Measurements from ENCODE around the gene USP31. TPM values are rescaled to one million over a fixed set of nuclear protein-coding genes. Genes with fewer than 3 reads are reported as not detected.
"Not testable (repeated sequence)": the region's sequence is repeated elsewhere in the genome, so short reads cannot be mapped to it uniquely, and the experiment has no call there.

USP31 gene
- total RNA-seq, 2 donors from 2014 or later = 4.1 to 6.1 TPM

DNA sequence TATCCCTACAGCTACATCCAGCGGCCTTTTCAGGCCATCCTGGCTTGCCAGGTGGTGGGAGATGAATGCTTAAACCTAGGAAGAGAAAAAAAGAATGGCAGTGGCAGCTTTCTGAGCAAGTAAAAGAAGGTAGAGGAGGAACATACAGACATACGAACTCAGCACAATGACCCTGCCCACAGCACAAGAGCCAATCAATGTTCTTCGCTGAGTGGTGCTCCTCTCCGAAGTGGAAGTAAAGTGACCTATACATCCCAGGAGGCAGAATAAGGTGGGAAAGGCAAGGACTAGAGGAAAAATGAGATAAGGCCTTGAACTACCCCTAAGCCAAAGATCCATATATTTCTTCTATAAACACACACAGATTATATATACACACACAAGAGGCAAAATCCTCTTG lies 28.7 kb downstream of the USP31 start:
- ATAC-seq (replicated peaks in 1 of 2) = no peak
- no peak for DNase-seq
- Mint-ChIP-seq H3K27ac (no peak overlapping the region), H3K9me3 (no peaks in the 10 kb centered on the region), H3K27me3 (ENCODE audit: low read depth) (no peaks in the 10 kb centered on the region), H3K4me1 (ENCODE audit: low read depth) (peaks cover 21% of the 10 kb centered on the region), H3K36me3 (ENCODE audit: insufficient read depth in 2 of 2) (no peaks in the 10 kb centered on the region), H3K4me3 (no peak overlapping the region)

DNA sequence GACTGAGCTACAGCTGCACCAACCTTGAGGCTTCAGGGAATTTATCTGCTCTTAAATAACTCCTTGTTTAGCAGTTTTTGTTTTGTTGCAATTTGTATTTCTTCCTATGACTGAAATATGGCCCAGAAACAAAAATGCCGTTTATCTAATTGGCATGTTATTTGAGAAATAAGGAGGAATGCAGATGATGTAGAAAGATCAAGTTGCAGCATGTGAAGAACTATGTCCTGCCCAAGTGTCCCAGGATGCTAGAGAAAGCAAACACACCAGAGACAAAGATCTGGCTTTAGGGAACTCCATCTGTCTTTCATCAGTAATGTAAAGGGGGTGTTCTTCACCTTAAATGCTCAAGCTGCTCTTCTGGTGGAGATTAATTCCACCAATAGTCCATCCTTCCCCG lies 29.7 kb downstream of the USP31 start:
- no peak overlapping the region for H3K27ac Mint-ChIP-seq
- no peak overlapping the region for H3K4me3 Mint-ChIP-seq
- no peaks in the 10 kb centered on the region for H3K27me3 Mint-ChIP-seq (ENCODE audit: low read depth)
- DNase-seq (no peak), ATAC-seq (replicated peaks in 1 of 2) (no peak)
- no peaks in the 10 kb centered on the region for H3K36me3 Mint-ChIP-seq (ENCODE audit: insufficient read depth in 2 of 2)
- no peaks in the 10 kb centered on the region for H3K9me3 Mint-ChIP-seq
- peaks cover 21% of the 10 kb centered on the region for H3K4me1 Mint-ChIP-seq (ENCODE audit: low read depth)

DNA sequence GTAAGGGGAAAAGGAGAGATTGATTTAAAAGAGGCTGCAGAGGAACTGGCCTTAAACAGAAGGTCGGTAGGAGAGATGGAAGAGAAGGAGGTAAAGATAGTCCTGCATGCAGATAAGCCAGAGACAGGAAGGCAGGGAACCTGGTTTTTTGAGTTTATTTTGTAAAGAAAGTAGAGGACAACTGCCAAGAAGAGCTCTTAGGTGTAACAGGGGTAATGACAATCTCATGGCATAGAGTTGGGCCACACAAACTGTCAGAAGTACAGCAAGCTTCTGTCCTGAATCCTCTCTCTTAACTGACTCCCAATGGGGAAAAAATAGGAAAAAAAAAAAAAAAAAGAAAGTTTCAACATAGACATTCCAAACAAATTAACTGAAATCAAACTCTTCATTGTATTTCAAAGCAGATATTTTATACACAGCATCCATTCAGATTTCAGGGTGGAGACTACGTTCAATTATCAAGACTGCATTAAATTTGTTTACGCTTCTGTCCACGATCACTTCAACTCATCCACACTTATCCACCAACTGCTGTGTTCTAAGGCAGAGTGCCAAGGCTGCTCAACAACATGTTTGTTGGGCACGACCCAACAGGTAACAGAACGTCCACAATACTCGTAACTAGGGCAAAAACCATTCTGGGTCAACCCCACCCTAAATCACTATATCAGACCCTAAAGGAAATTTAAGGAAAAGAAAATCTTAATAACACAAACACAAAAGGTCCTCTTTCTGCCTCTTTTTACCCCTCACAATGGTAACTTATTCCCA lies 34.9 kb downstream of the USP31 start:
- ATAC-seq (replicated peaks in 1 of 2) = no peak
- no peak overlapping the region for H3K4me3 Mint-ChIP-seq
- DNase-seq = no peak
- H3K36me3 Mint-ChIP-seq (ENCODE audit: insufficient read depth in 2 of 2) = no peaks in the 10 kb centered on the region
- H3K9me3 Mint-ChIP-seq = no peaks in the 10 kb centered on the region
- no peak overlapping the region for H3K27ac Mint-ChIP-seq
- H3K4me1 Mint-ChIP-seq (ENCODE audit: low read depth) = no peaks in the 10 kb centered on the region
- no peaks in the 10 kb centered on the region for H3K27me3 Mint-ChIP-seq (ENCODE audit: low read depth)

- DNase-seq (no peak), ATAC-seq (replicated peaks in 1 of 2) (no peak)
- H3K27ac Mint-ChIP-seq = no peak overlapping the region
- no peaks in the 10 kb centered on the region for H3K27me3 Mint-ChIP-seq (ENCODE audit: low read depth)
- no peaks in the 10 kb centered on the region for H3K9me3 Mint-ChIP-seq
- no peaks in the 10 kb centered on the region for H3K4me1 Mint-ChIP-seq (ENCODE audit: low read depth)
- H3K4me3 Mint-ChIP-seq = no peak overlapping the region
- H3K36me3 Mint-ChIP-seq (ENCODE audit: insufficient read depth in 2 of 2) = no peaks in the 10 kb centered on the region
These were observed 36.1 kb downstream of the USP31 start for GRCh38 chr16:23113185-23113584.

- no peak overlapping the region for H3K27ac Mint-ChIP-seq
- no peak overlapping the region for H3K4me3 Mint-ChIP-seq
- DNase-seq = no peak
- no peaks in the 10 kb centered on the region for H3K4me1 Mint-ChIP-seq (ENCODE audit: low read depth)
- no peaks in the 10 kb centered on the region for H3K27me3 Mint-ChIP-seq (ENCODE audit: low read depth)
- ATAC-seq (replicated peaks in 1 of 2) = no peak
- no peaks in the 10 kb centered on the region for H3K9me3 Mint-ChIP-seq
- peaks cover 0 to 5% of the 10 kb centered on the region in 2 donors for H3K36me3 Mint-ChIP-seq (ENCODE audit: insufficient read depth in 2 of 2)
These were observed 38.9 kb downstream of the USP31 start for GRCh38 chr16:23110257-23110899.

DNA sequence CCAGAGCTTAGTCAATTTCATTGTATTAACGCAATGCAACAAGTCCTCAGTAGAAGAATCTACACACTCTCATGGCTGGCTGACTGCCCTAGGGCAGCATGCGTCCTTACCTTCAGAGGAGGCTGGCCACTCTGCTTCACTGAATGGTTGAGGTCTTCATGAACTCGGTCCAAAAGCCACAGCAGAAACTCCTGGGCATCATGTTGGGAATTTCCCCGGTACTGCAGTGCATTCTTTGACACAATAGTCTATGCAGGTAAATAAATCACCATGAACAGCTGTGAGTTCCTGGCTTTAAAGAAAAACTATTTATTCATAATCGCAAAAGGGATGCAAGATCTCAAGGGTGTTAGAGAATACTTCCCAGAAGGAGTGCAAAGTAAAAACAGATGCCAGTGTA lies 41.3 kb downstream of the USP31 start:
- H3K36me3 Mint-ChIP-seq (ENCODE audit: insufficient read depth in 2 of 2) = peaks cover 0 to 6% of the 10 kb centered on the region in 2 donors
- no peaks in the 10 kb centered on the region for H3K4me1 Mint-ChIP-seq (ENCODE audit: low read depth)
- no peak overlapping the region for H3K4me3 Mint-ChIP-seq
- H3K27ac Mint-ChIP-seq = no peak overlapping the region
- ATAC-seq (replicated peaks in 1 of 2) = no peak
- no peaks in the 10 kb centered on the region for H3K27me3 Mint-ChIP-seq (ENCODE audit: low read depth)
- H3K9me3 Mint-ChIP-seq = no peaks in the 10 kb centered on the region
- no peak for DNase-seq

DNA sequence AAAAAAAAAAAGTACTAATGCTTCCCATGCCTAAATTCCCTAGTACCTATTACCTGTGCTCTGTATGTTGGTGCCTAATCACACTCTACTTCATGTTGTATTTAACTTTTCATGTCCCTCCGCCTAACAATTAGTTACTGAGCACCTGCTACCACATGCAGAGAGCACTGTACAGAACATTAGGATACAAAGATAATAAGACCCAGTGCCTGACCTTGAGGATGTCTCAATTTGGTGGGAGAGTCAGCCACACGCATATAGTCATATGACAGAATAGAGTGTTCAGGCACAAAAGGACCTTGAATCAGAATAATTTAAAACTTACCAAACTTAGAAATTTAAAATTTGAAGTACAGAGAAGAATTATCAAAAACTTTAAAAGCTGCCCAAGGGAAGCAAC lies 42.1 kb downstream of the USP31 start:
- Mint-ChIP-seq H3K27ac (no peak overlapping the region), H3K4me3 (no peak overlapping the region), H3K4me1 (ENCODE audit: low read depth) (no peaks in the 10 kb centered on the region), H3K9me3 (no peaks in the 10 kb centered on the region), H3K27me3 (ENCODE audit: low read depth) (no peaks in the 10 kb centered on the region), H3K36me3 (ENCODE audit: insufficient read depth in 2 of 2) (peaks cover 0 to 6% of the 10 kb centered on the region in 2 donors)
- no peak for DNase-seq
- ATAC-seq (replicated peaks in 1 of 2) = no peak

- Mint-ChIP-seq H3K27ac (no peak overlapping the region), H3K9me3 (no peaks in the 10 kb centered on the region), H3K27me3 (ENCODE audit: low read depth) (no peaks in the 10 kb centered on the region), H3K36me3 (ENCODE audit: insufficient read depth in 2 of 2) (peaks cover 2 to 6% of the 10 kb centered on the region in 2 donors), H3K4me1 (ENCODE audit: low read depth) (no peaks in the 10 kb centered on the region), H3K4me3 (no peak overlapping the region)
- no peak for DNase-seq
- no peak for ATAC-seq (replicated peaks in 1 of 2)
These were observed 43.9 kb downstream of the USP31 start for GRCh38 chr16:23105309-23105708.

GRCh38 chr16:23104032-23104955 lies 45.0 kb downstream of the USP31 start:
- ATAC-seq (replicated peaks in 1 of 2) (no peak), DNase-seq (no peak)
- no peaks in the 10 kb centered on the region for H3K9me3 Mint-ChIP-seq
- no peak overlapping the region for H3K27ac Mint-ChIP-seq
- no peaks in the 10 kb centered on the region for H3K4me1 Mint-ChIP-seq (ENCODE audit: low read depth)
- H3K4me3 Mint-ChIP-seq = no peak overlapping the region
- H3K36me3 Mint-ChIP-seq (ENCODE audit: insufficient read depth in 2 of 2) = peaks cover 2 to 8% of the 10 kb centered on the region in 2 donors
- no peaks in the 10 kb centered on the region for H3K27me3 Mint-ChIP-seq (ENCODE audit: low read depth)

DNA sequence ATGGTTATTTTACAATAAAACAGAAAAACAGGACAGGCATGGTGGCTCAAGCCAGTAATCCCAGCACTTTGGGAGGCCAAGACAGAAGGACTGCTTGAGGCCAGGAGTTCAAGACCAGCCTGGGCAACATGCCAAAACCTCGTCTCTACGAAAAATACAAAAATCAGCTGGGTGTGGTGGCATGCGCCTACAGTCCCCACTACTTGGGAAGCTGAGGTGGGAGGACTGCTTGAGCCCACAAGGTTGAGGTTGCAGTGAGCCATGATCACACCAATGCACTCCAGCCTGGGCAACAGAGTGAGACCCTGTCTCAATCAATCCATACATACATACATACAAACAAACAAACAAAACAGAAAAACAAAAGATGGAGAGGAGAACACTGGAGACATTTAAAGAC lies 45.6 kb downstream of the USP31 start:
- Mint-ChIP-seq H3K9me3 (no peaks in the 10 kb centered on the region), H3K4me1 (ENCODE audit: low read depth) (no peaks in the 10 kb centered on the region), H3K36me3 (ENCODE audit: insufficient read depth in 2 of 2) (peaks cover 2 to 8% of the 10 kb centered on the region in 2 donors)

GRCh38 chr16:23101012-23101550 lies 48.2 kb downstream of the USP31 start:
- Mint-ChIP-seq H3K4me1 (ENCODE audit: low read depth) (peaks cover 13% of the 10 kb centered on the region), H3K36me3 (ENCODE audit: insufficient read depth in 2 of 2) (peaks cover 6 to 11% of the 10 kb centered on the region in 2 donors), H3K27ac (no peak overlapping the region), H3K9me3 (peaks cover 0 to 3% of the 10 kb centered on the region in 2 donors), H3K27me3 (ENCODE audit: low read depth) (no peaks in the 10 kb centered on the region), H3K4me3 (no peak overlapping the region)
- no peak for ATAC-seq (replicated peaks in 1 of 2)
- DNase-seq = no peak

More for the DNA sequence above, 45.6 kb downstream of the USP31 start:
- H3K4me3 Mint-ChIP-seq = no peak overlapping the region
- no peak overlapping the region for H3K27ac Mint-ChIP-seq
- H3K27me3 Mint-ChIP-seq (ENCODE audit: low read depth) = no peaks in the 10 kb centered on the region
- DNase-seq = no peak
- ATAC-seq (replicated peaks in 1 of 2) = no peak

DNA sequence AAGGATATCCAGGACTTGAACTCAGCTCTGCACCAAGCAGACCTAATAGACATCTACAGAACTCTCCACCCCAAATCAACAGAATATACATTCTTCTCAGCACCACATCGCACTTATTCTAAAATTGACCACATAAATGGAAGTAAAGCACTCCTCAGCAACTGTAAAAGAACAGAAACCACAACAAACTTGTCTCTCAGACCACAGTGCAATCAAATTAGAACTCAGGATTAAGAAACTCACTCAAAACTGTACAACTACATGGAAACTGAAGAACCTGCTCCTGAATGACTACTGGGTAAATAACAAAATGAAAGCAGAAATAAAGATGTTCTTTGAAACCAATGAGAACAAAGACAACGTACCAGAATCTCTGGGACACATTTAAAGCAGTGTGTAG lies 52.8 kb downstream of the USP31 start:
- not testable (repeated sequence) for H3K9me3 Mint-ChIP-seq; ATAC-seq (replicated peaks in 1 of 2); H3K27me3 Mint-ChIP-seq (ENCODE audit: low read depth)
- Mint-ChIP-seq H3K36me3 (ENCODE audit: insufficient read depth in 2 of 2) (peaks cover 9 to 14% of the 10 kb centered on the region in 2 donors), H3K27ac (peak overlapping the region; percentile 91), H3K4me1 (ENCODE audit: low read depth) (peaks cover 29% of the 10 kb centered on the region), H3K4me3 (peak overlapping the region; percentile 66 to 96)
- DNase-seq = peak in 1 of 2 donors; percentile 2

DNA sequence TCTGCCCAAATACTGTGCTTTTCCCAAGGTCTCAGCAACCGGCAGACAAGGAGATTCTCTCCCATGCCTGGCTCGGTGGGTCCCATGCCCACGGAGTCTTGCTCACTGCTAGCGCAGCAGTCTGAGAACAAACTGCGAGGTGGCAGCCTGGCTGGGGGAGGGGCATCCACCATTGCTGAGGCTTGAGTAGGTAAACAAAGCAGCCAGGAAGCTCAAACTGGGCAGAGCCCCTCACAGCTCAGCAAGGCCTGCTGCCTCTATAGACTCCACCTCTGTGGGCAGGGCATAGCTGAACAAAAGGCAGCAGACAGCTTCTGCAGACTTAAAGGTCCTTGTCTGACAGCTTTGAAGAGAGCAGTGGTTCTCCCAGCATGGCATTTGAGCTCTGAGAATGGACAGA lies 55.1 kb downstream of the USP31 start:
- H3K36me3 Mint-ChIP-seq (ENCODE audit: insufficient read depth in 2 of 2) = peaks cover 7 to 16% of the 10 kb centered on the region in 2 donors
- not testable (repeated sequence) for H3K27me3 Mint-ChIP-seq (ENCODE audit: low read depth); H3K9me3 Mint-ChIP-seq; H3K4me3 Mint-ChIP-seq; DNase-seq; H3K27ac Mint-ChIP-seq; ATAC-seq (replicated peaks in 1 of 2)
- peaks cover 29% of the 10 kb centered on the region for H3K4me1 Mint-ChIP-seq (ENCODE audit: low read depth)
